Activated CD4-positive, alpha-beta T cell treated with anti-CD3 and anti-CD28 coated beads, Interleukin-2, amount 50 U/mL, for 1 hour (primary cell): ENCODE measurements around the gene BRMS1.
A peak's percentile ranks its signal among the peaks of the same experiment; 100 is the strongest.

ENCODE experiments used
- DNase-seq: peaks from one replicate; pipeline ENCODE4 v3.0.0-alpha.2; 2020

BRMS1 gene

DNA sequence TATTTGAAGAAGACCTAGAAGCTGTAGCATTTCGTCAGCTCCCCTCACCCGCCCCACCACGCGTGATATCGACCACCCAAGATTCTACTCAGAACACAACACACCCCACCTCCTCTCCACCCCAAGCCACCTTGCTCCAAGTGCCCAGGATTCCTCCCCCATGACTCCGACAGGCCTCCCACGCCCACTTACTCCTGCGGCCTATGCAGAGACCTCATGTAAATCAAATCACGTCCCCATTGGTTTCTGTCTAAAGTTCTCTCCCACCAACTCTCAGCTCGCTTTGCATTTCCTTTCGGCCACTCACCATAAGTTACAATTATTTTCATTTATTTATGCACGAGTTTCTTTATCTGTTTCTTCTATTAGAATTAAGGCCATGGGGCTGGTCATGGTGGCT, 42.2 kb downstream of the BRMS1 start:
- no peak for DNase-seq

DNA sequence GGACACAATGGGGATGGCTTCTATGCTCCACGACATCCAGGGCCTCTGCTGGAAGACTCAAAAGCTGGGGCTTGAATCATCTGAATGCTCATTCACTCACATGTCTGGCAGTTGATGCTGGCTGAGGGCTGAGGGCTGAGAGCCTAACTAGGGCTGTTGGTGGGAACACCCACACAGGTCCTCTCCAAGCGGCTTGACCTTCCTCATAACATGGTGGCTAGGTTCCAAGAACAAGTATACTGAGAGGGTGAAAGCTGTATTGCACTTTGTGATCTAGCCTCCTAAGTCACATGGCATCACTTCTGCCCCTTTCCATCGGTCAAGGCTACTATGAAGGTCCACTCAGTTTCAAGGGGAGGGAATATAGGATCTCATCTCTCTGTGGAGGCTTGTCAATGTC, 45.7 kb downstream of the BRMS1 start:
- no peak for DNase-seq

DNA sequence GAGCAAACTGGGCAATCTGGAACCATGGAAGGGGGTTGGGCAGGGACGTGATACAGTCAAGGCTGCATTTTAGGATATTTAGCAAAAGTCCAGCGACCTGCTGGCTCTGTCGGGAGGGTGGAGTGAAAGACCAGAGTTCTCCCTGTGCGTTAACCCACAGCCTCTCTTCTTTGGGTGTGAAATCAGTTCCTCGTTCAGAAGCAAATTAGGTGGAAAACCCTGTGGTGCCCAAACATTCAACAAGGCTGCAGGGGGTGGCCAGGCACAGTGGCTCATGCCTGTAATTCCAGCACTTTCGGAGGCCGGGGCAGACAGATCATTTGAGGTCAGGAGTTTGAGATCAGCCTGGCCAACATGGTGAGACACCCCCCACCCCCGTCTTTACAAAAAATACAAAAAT, 47.3 kb downstream of the BRMS1 start:
- no peak for DNase-seq

DNA sequence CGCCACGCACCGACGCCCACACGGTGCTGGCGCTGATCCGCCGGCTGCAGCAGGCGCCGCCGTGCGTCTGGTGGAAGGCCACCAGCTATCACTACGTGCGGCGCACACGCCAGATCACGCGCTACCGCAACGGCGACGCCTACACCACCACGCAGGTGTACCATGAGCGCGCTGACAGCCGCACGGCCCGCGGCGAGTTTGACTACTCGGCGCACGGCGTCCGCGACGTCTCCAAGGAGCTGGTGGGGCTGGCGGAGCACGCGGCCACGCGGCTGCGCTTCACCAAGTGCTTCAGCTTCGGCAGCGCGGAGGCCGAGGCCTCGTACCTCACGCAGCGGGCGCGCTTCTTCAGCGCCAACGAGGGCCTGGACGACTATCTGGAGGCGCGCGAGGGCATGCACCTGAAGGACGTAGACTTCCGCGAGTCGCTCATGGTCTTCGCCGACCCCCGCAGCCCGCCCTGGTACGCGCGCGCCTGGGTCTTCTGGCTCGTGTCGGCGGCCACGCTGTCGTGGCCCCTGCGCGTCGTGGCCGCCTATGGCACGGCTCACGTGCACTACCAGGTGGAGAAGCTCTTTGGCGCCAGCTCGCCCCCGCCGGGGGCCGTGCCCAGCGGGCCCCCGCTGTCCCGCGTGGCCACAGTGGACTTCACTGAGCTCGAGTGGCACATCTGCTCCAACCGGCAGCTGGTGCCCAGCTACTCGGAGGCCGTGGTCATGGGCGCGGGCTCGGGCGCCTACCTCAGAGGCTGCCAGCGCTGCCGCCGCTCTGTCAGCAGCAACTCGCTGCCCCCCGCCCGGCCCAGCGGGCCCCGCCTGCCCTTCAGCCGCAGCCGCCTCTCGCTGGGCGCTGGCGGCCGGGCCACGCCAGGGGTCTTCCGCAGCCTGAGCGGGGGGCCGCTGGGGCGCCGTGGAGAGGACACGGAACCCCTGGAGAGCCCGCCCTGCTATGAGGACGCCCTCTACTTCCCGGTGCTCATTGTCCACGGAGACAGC, 50.0 kb downstream of the BRMS1 start:
- no peak for DNase-seq

DNA sequence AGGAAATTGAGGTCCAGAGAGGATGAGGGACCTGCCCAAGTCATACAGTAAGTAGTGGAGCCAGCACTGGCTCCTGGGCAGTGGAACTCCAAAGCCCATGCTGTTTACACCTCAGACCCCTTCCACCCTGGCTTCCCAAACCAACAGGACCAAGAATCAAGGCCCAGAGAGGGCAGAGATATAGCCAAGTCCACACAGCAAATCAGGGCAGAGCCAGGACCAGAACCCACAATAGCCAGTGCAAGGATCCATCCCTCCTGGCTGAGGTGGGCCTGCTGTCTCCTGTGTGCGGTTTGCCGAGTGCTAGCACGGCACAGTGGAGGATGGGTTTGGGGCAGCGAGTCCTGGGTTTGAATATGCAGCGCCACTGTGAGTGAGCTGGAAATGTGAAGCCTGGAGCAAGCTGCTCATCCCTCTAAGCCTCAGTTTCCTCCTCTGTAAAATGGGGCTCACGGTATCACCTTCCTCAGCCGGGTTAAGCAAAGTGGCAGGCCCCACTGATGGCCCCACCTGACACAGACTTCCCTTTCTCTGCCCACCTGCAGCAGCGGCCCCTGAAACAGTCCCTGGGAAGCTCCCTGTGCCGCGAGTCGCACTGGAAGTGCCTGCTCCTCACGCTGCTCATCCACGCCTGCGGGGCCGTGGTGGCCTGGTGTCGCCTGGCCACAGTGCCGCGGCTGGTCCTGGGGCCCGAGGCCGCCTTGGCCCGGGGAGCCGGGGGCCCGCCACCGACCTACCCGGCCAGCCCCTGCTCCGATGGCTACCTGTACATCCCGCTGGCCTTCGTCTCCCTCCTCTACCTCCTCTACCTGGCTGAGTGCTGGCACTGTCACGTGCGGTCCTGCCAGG, 50.9 kb downstream of the BRMS1 start:
- DNase-seq: no peak

DNA sequence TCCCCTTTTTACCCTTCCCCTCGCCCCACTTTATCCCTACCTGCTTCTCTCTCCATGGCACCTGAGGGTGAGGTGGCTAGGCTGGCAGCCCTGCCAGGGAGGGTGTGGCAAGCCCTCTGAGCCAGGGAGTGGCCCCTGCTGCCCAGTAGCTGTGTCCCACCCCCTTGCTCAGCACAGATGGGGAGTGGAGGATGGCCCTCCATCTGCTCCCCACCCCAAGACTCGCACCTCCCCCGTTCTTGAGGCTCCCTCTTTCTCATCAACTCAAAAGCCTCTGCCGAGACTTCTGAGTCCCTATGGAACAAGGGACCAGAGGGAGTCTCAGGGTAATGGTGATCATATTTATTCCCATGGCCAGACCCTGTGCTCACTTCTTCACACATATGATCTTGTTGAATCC, 51.6 kb downstream of the BRMS1 start:
- DNase-seq: no peak

DNA sequence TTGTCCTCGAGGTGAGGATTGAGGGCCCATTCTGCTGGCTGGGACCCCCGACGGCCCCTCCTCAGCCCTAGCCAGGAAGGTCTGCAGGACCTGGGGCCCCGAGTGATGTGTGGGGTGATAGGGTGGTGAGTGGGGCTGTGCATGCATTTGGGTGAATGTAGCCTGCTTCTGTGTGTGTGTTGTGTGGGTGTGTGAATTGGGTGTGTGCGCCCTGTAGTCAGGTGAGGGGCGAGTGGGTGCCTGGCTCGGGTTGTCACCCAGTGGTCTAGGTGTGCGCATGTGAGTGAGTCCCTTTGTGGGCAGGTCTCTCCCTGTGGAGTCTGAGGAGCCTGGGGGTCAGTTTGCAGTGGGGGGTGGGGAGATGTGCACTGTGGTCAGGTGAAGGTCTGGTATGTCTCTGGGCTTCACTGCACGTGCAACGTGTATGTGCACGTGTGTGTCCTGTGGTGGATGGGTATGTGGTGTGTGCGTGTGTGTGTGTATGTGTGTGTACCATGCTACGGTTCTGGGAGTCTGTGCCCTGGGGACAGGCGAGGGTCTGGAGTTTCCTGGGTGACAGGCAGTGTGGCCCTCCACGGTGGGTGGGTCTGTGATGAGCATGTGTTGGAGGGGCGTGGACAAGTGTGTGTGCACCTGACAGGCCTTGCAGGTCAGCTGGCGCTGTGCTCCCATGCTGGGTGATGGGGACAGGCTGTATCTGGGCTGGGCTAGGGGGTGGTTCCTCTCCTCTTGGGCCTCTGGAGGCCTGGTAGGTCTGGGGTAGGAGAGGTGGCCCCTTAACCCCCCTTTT, 52.2 kb downstream of the BRMS1 start:
- DNase-seq: no peak

DNA sequence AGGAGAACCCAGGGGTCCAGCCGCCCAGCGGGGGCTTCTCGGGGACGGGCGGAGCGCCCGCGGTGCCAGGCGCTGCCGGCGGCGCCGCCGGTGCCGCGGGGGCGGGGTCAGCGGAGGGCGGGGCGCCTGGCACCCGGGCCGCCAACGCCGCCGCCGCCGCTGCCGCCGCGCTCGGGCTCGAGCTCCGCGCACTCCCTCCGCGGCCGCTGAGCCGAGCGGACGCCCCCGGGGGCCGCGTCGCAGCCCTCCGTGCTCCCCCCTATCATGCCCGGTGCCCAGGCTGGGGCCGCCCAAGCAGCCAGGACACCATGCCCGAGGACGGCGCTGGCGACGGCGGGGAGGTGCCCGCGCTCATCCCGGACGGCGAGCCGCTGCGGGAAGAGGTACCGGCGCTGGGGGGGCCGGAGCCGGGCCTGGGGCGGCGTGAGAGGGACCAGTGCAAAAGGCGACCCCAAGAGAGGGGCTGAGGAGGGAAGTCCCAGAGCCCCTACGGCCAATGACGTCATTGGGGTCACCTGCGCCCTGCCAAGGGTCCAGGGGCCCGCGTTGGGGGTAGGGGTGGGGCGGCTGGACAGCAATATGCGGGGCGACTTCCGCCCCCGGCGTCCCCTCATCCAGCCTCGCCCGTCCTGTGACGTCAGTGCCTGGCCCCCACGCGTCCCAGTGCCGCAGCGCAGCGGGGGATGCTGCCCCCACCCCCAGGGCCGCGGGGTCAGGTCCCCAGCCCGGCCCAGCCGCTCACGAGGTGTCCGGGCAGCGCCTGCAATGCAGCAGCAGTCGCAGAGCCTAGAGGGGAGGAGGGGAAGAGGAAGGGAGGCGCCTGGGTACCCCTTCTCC, 53.0 kb downstream of the BRMS1 start, which contains the start of gene TMEM151A:
TMEM151A (plus strand) TSS at position 189 of the 837 bp plus-strand sequence; CDS start at position 309, 120 bp downstream.
- no peak for DNase-seq

DNA sequence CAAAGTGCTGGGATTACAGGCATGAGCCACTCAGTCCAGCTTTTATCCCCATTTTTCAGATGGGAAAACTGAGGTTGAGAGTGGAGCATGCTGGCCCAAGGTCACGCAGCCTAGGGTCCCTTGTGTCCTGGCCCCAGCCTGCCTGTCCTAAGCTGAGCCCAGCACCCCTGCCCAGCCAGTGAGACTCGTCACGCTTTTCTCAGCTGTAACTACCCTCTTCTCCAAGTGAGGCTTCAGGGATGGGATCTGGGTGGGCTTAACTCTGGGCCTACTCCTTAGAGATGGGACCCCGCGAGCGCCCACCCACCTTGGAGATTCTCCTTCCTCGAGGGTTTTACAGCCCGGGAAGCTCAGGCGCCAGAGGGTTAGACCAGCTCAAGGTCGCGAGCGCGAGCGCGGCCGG, 53.6 kb downstream of the BRMS1 start:
- no peak for DNase-seq

DNA sequence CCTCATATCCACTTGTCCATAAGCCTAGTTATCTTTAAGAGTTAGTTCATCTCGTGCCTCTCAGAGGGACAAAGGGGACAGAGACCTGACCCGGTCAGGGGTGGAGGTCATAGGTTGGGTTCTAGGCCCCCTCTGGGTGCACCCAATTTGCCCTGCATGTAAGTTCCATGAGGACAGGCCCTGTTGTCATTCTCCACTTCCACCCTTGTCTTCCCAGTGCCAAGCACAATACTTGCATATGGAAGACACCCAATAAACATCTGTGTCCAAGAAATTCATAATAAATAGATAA, 54.6 kb downstream of the BRMS1 start:
- no peak for DNase-seq

DNA sequence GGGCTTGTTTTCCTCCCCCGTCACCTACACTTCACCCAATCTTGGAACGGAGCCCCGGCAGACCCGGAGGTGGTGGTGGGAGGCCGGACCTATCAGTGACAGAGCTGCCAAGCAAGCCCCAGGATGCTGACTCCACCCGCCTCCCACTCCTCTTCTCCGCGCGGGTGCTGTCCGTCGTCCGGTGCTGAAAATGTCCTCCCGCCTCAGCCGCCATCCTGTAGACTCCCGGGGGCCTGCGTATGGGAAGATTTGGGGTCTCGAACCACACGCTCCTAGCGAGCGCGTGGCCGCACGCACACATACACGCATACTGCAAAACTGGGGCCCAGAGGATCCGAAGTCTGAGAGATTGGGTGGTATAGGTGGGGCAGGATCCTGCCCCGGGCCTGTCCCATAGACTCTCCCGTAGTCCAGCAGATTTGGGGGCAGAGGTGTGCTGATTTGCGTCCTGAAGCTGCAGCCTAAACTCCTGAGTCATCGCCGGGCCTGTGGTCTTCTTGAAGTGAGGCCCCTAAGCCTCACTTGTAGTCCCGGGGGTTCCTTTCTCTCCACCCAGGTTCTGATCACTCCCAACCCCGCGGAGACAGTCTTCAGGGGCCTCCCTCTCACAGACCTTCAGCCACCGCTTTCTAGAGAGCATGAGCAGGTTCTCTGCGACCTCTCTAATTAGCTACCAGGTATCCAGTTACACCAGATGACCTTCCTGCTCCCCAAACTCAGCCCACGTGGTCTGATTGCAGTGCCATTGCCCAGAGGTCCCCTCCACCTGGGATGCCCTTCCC, 55.2 kb downstream of the BRMS1 start:
- peak; percentile 69 for DNase-seq

DNA sequence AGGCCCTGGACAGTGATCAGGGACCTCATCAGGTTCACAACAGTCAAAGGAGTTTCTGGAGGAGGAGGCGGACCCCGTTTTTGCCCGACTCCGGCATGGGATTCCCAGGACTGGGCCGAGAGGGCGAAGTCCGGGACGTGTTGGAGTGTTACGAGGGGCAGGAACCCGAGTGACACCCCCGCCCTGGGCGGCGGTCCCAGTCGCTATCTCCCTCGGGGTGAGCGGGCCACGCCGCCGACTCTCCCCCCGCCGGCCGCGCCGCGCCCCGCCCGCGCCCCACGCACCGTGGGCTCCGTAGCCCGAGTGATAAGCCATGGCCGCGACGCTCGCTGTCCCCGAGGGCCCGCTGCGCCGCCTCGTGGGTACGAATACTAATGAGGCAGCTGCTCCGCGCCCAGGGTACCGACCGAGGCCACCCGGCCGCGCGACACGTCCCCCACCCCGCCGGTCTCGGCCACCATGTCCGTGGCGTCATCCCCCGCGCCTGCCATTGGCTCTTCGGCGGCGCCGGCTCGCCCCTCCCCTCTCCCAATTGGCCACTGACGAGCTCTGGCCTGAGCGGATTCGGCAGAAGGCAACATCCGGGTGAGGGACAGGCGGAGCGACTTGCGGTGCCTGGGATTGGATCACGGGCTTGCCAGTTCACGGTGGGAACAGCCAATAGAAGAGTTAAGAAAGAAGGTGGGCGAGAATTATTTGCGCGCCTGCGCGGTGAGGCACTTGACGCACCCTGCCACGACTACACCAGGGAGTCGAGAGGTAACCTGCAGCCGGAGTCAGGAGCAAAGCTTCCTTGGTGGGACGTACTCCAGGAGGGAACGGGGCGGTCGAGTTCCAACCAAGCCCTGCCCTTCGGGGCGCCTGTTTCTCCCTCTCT, 56.0 kb downstream of the BRMS1 start, which contains the start of gene YIF1A:
YIF1A (minus strand) TSS at position 473 of the 877 bp plus-strand sequence; CDS start at position 315, 158 bp downstream.
- DNase-seq: peak; percentile 98

DNA sequence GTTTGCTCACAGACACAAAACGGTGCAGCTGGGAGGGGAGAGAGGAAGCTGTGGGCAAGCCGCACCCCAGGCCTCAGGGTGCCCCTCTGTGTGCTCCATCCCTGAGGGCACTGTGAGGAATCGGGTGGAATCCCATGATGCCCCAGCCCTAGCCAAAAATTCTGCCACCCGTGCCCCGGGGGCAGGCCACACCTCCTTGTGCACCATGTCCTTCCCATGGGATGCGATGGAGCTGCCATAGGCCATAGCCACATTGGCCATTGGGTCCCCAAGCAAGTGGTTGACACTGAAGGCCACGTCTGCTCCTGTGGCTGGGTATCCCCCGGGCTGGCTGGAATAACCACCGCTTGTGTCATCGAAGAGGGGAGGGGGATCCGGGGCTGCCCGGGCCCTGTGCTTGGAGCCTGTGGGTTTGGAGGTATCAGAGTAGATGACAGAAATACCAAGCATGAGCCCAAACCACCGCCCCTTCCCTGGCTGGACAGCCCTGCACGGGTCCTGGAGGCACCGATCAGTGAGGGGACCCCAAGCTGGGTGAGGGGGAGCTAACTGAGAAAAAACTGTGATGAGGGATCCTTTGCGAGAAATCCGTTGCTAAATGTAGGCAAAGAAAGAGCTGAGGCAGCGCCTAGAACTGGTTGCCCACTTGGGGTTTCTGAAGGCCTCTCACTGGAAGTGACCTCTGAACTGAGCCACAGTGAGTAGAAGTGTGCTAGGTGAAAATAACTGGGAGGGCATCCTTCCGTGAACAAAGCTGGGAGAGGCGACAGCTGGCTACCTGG, 56.8 kb downstream of the BRMS1 start:
- no peak for DNase-seq
